Mononuclear cell (primary cell): ENCODE data around the gene SLC39A12. TPM values are rescaled to one million over a fixed set of nuclear protein-coding genes. Genes with fewer than 3 reads are reported as not detected.
"Not testable (repeated sequence)": the region's sequence is repeated elsewhere in the genome, so short reads cannot be mapped to it uniquely, and the experiment has no call there.

Source experiments
- H3K27me3 ChIP-seq: 2 replicates; pipeline ENCODE4 v1.6.0; 2011; ENCODE audit warnings: low read length, control low read depth; ENCODE audit not compliant: insufficient read depth
- H3K4me1 ChIP-seq: 2 replicates; pipeline ENCODE4 v1.5.1; 2011; ENCODE audit warnings: mild to moderate bottlenecking, low read length, control low read depth; ENCODE audit not compliant: insufficient read depth
- H3K4me3 ChIP-seq: 2 replicates; pipeline ENCODE4 v1.5.1; 2011; ENCODE audit warnings: mild to moderate bottlenecking, low read length, moderate library complexity
- H3K9me3 ChIP-seq: 2 replicates; pipeline ENCODE4 v1.5.1; 2011; ENCODE audit warnings: low read depth, mild to moderate bottlenecking, control low read depth, low read length
- total RNA-seq: library from RNA; depleted of rRNA; stranded (reverse); fragments of >200 nt; gene quantifications from one replicate; pipeline ENCODE4 v1.2.3, GENCODE V29; 2012

The SLC39A12 gene
- total RNA-seq, 1 donor: not detected

GRCh38 chr10:17950269-17950668 is 1.4 kb upstream of the SLC39A12 start:
- not testable (repeated sequence) for H3K27me3 ChIP-seq, H3K4me1 ChIP-seq, H3K9me3 ChIP-seq, H3K4me3 ChIP-seq

- H3K27me3 ChIP-seq: no peaks in the 10 kb centered on the region
Measured at GRCh38 chr10:17950726-17951125, 992 bp upstream of the SLC39A12 start.

DNA sequence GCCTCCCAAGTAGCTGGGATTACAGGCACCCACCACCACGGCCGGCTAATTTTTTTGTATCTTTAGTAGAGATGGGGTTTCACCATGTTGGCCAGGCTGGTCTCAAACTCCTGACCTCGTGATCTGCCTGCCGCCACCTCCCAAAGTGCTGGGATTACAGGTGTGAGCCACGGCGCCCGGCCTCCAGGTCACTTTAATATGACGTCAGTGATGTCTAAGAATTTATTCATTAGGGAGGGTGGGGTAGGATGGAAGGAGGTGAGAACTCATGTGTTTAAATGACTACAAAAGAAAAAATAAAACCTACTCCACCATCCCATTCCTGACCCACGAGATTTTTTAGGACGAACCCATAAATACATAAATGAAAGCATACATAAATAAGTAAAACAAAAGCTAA is 2.7 kb downstream of the SLC39A12 start:
- H3K4me1 ChIP-seq, H3K27me3 ChIP-seq, H3K9me3 ChIP-seq, H3K4me3 ChIP-seq: not testable (repeated sequence)

More at GRCh38 chr10:17950726-17951125, 992 bp upstream of the SLC39A12 start:
- Histone ChIP-seq H3K4me1 (no peaks in the 10 kb centered on the region), H3K4me3 (no peak overlapping the region), H3K9me3 (no peaks in the 10 kb centered on the region)

GRCh38 chr10:17954861-17955260 is 3.1 kb downstream of the SLC39A12 start:
- Histone ChIP-seq H3K4me1 (no peaks in the 10 kb centered on the region), H3K27me3 (no peaks in the 10 kb centered on the region), H3K9me3 (no peaks in the 10 kb centered on the region), H3K4me3 (no peak overlapping the region)

- H3K9me3 ChIP-seq: no peaks in the 10 kb centered on the region
Measured at GRCh38 chr10:17958049-17958448, 6.3 kb downstream of the SLC39A12 start.

GRCh38 chr10:17959870-17960269 is 8.2 kb downstream of the SLC39A12 start:
- H3K4me1 ChIP-seq: no peaks in the 10 kb centered on the region

More at GRCh38 chr10:17958049-17958448, 6.3 kb downstream of the SLC39A12 start:
- no peaks in the 10 kb centered on the region for H3K27me3 ChIP-seq
- no peaks in the 10 kb centered on the region for H3K4me1 ChIP-seq
- no peak overlapping the region for H3K4me3 ChIP-seq

DNA sequence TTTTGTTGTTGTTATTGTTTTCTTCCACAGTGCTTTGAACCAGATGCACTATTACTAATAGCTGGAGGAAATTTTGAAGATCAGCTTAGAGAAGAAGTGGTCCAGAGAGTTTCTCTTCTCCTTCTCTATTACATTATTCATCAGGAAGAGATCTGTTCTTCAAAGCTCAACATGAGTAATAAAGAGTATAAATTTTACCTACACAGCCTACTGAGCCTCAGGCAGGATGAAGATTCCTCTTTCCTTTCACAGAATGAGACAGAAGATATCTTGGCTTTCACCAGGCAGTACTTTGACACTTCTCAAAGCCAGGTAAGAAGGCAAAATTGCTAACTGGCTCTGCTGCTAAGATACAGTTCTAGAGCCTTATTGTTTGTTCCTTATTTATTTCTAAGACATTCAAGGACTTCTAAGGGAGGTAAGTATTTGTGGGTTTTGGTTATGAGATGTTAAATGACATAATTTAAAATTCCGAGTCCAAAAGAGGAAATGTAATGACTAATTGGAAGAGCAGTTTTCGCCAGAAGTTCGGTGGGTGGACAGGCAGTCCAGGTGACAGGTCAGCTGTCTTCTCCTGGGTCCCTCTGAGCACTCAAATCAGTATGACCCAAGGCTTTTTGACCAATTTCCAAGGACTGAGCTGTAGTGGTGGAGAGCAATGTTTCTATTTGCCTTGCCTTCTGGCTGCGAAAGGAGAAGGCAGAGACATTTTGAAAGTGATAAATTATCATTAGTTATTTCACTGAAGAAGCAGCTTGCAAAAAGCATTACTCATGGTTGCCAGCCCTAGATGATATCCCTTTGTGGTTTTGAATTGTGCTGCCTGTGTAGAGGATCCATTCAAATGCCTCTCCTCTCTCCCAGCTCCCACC is 10.1 kb downstream of the SLC39A12 start:
- no peak overlapping the region for H3K4me3 ChIP-seq
- no peaks in the 10 kb centered on the region for H3K9me3 ChIP-seq
- H3K4me1 ChIP-seq: no peaks in the 10 kb centered on the region
- no peaks in the 10 kb centered on the region for H3K27me3 ChIP-seq

More at GRCh38 chr10:17959870-17960269, 8.2 kb downstream of the SLC39A12 start:
- Histone ChIP-seq H3K4me3 (no peak overlapping the region), H3K27me3 (no peaks in the 10 kb centered on the region), H3K9me3 (no peaks in the 10 kb centered on the region)

- H3K27me3 ChIP-seq: no peaks in the 10 kb centered on the region
- no peaks in the 10 kb centered on the region for H3K9me3 ChIP-seq
- H3K4me3 ChIP-seq: no peak overlapping the region
- no peaks in the 10 kb centered on the region for H3K4me1 ChIP-seq
Measured at GRCh38 chr10:17963431-17963830, 11.7 kb downstream of the SLC39A12 start.

- Histone ChIP-seq H3K4me3 (no peak overlapping the region), H3K27me3 (no peaks in the 10 kb centered on the region), H3K4me1 (no peaks in the 10 kb centered on the region), H3K9me3 (peaks cover 6% of the 10 kb centered on the region)
Measured at GRCh38 chr10:17965649-17966235, 14.0 kb downstream of the SLC39A12 start.

DNA sequence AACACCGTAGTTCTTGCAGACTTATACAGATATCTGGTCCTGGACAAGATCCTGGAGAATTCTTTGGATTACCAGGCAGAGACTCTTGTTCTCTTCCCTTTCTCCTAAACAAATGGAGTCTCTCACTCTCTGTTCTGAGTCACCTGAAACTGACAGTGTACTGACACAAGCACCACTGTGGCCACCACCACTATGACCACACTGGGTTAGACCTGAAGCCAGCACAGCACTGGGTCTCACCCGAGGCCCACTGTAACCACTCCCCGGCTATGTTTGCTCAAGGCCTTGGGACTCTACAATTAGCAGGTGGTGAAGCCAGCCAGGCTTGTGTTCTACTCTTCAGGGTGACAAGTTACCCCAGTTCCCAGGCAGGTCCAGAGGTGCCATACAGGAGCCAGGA is 22.8 kb downstream of the SLC39A12 start:
- no peaks in the 10 kb centered on the region for H3K4me1 ChIP-seq
- peaks cover 2% of the 10 kb centered on the region for H3K27me3 ChIP-seq
- H3K9me3 ChIP-seq: no peaks in the 10 kb centered on the region
- H3K4me3 ChIP-seq: no peak overlapping the region

- Histone ChIP-seq H3K4me1 (no peaks in the 10 kb centered on the region), H3K9me3 (no peaks in the 10 kb centered on the region), H3K27me3 (no peaks in the 10 kb centered on the region), H3K4me3 (no peak overlapping the region)
Measured at GRCh38 chr10:17980846-17981565, 29.3 kb downstream of the SLC39A12 start.

DNA sequence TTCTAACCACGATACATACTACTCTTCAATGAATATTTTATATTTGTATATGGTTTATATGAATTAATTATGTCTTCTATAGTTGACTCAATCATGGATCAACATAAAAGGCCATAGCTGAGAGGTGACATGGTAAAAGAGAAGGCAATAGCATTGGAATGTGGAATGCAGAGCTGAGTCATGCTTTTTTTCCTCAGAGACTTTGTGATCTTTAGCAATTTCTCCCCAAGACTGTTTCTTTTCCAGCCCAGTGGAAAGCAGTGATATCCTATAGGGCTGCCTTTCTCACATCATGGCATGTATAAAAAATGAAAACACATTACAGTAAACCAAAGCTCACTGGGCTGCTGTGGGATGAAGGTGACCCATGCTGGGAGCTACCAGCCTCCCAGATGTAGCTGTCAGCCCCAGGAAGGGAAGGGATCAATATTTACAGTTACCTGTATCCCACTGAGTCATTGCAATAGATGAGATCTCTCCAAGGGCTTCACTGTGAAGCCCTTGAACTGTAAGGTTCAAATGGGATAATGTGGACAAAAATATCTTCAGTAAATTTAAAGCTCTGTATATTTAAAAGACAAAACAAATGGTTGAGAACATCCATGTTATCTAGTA is 30.2 kb downstream of the SLC39A12 start:
- Histone ChIP-seq H3K4me1 (no peaks in the 10 kb centered on the region), H3K9me3 (no peaks in the 10 kb centered on the region), H3K4me3 (no peak overlapping the region), H3K27me3 (no peaks in the 10 kb centered on the region)

DNA sequence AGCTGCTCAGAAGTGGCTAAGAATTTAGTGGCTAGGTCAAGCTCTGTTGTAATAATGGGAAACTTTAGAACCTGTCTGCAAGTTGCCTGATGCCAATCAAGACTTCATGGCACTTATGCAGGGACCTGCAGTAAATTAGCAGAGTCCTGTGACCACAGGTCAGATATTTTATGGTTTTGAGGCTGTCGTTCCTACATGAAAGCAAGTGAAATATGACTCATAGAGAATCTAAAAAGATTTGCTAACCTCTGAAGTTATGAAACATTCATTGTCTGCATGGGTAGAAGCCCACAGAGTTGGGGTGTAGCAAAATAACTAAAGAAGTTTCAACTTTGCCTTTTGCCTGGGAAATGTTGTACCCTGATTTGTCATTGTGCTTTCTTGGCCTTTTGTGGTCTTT is 32.3 kb downstream of the SLC39A12 start:
- H3K27me3 ChIP-seq: no peaks in the 10 kb centered on the region
- H3K4me3 ChIP-seq: no peak overlapping the region
- no peaks in the 10 kb centered on the region for H3K9me3 ChIP-seq
- H3K4me1 ChIP-seq: no peaks in the 10 kb centered on the region

DNA sequence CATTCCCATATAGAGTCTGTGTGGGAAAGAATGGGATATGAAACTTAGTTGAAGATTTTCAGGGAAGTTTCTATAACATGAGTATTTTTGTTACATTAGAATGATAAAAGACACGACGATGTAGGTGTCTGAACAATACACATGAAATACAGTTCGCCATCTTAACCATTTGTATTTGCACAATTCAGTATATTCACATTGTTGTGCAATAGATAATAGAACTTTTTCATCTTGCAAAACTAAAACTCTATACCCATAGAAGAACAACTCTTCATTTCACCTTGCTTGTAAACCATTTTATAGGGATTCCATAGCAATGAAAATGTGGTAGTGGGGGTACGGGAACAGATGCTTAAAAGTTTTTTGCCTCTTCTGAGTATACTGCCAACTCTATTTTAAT is 32.8 kb downstream of the SLC39A12 start:
- H3K27me3 ChIP-seq: no peaks in the 10 kb centered on the region
- no peaks in the 10 kb centered on the region for H3K9me3 ChIP-seq
- H3K4me1 ChIP-seq: no peaks in the 10 kb centered on the region
- no peak overlapping the region for H3K4me3 ChIP-seq
